ENCODE results near the gene PNLIPRP1.

GRCh38 chr10:116653885-116654284, 63.1 kb downstream of the PNLIPRP1 start:
- TF ChIP-seq EZH2 (IDR thresholded peaks at IDR 0.05; ENCODE audit: low read length, unreplicated experiment) = no peak
- TF ChIP-seq CTCF (conservative IDR thresholded peaks at IDR 0.05; ENCODE audit: low read depth, low read length) = no peak
- TF ChIP-seq EZH2phosphoT487 (IDR thresholded peaks at IDR 0.05; ENCODE audit: borderline replicate concordance, low read length) = no peak
